HG02759 (cell line): ENCODE data around the gene GPALPP1.
"Not testable (repeated sequence)": the region's sequence is repeated elsewhere in the genome, so short reads cannot be mapped to it uniquely, and the experiment has no call there.

ENCODE experiments used
- ATAC-seq: cut with Tn5 transposase; IDR thresholded peaks from one replicate; pipeline ENCODE4 v1.9.1; 2021; ENCODE audit warnings: mild to moderate bottlenecking, moderate library complexity; ENCODE audit not compliant: unreplicated experiment

The GPALPP1 gene

GRCh38 chr13:45055902-45056648, 66.7 kb downstream of the GPALPP1 start:
- ATAC-seq: no peak

GRCh38 chr13:45060062-45060461, 70.7 kb downstream of the GPALPP1 start:
- no peak for ATAC-seq

- no peak for ATAC-seq
Observed at GRCh38 chr13:45063261-45063860, 74.0 kb downstream of the GPALPP1 start.

- ATAC-seq: not testable (repeated sequence)
Observed at GRCh38 chr13:45063889-45064288, 74.6 kb downstream of the GPALPP1 start.

- no peak for ATAC-seq
Observed at GRCh38 chr13:45064889-45065288, 75.6 kb downstream of the GPALPP1 start.

- ATAC-seq: no peak
Observed at GRCh38 chr13:45068036-45069001, 79.0 kb downstream of the GPALPP1 start.

GRCh38 chr13:45073809-45074208, 84.5 kb downstream of the GPALPP1 start:
- no peak for ATAC-seq

- ATAC-seq: no peak
Observed at GRCh38 chr13:45074721-45075120, 85.4 kb downstream of the GPALPP1 start.

GRCh38 chr13:45078003-45078402, 88.7 kb downstream of the GPALPP1 start:
- ATAC-seq: no peak
